ENCODE data around the gene CPA1. TPM values are rescaled to one million over a fixed set of nuclear protein-coding genes. Genes with fewer than 3 reads are reported as not detected.

Gene CPA1
- total and polyA plus RNA-seq, 10 of the 15 experiments (the other 5 are each of a cell fraction or from before 2014, with no cell fraction given): 8.0 TPM; not detected in 9

DNA sequence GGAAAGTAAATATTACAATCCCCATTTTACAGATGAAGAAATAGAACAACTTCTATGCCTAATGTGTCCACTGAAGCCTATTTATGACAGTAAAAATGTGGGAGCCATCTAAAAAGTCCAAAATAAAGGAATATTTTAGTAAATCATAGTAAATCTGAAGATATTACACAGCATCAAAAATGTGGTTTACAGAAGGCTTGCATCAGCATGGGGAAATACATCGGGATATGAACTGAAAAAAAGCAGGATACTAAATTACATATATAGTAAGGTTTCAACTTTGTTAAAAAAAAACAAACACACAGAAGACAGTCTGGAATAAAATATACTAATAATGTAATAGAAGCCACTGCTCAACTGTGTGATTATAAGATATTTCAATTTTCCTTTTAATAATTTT is 20.8 kb downstream of the CPA1 start:
- ChIA-PET CTCF (no interaction called here), POLR2A (no interaction called here), RAD21 (ENCODE audit: unreplicated experiment) (no interaction called here), SMC1A (ENCODE audit: uncharacterized antibody, unreplicated experiment) (no interaction called here)
- Histone ChIP-seq H3K4me3 (no peak overlapping the region), H3K36me3 (ENCODE audit: control insufficient read depth in 2 of 2, insufficient read depth in 2 of 2, low read length in 1 of 2) (peaks cover 3 to 4% of the 10 kb centered on the region in 2 experiments; a peak in 1 of 4 replicates), H3K79me2 (ENCODE audit: control insufficient read depth, insufficient read depth, low read length) (no peaks in the 10 kb centered on the region), H2AFZ (ENCODE audit: control insufficient read depth, low read depth, low read length) (no peak overlapping the region), H3K9me3 (replicated peaks; ENCODE audit: control insufficient read depth, insufficient read depth, low read length) (no peaks in the 10 kb centered on the region), H3K27ac (ENCODE audit: control insufficient read depth, insufficient read depth) (no peak overlapping the region), H3K4me1 (ENCODE audit: control insufficient read depth, insufficient read depth, low read length) (no peaks in the 10 kb centered on the region), H3K4me2 (ENCODE audit: control insufficient read depth, insufficient read depth) (no peak overlapping the region), H4K20me1 (ENCODE audit: control insufficient read depth, insufficient read depth) (no peaks in the 10 kb centered on the region), H3K9ac (ENCODE audit: control insufficient read depth, insufficient read depth, low read length) (no peak overlapping the region), H3K27me3 (replicated peaks in 1 of 2; ENCODE audit: control insufficient read depth in 2 of 2, insufficient read depth in 2 of 2, low read length in 1 of 2) (no peaks in the 10 kb centered on the region)
- no peak for TF ChIP-seq SIN3A (IDR thresholded peaks at IDR 0.05; ENCODE audit: low read depth, low read length)
- in situ Hi-C loops (cut with MboI): no loop called here
- FAIRE-seq (no peak), DNase-seq (ENCODE audit: low read depth, low spot score) (no peak), ATAC-seq (no peak)
- intact Hi-C loops (cut with micrococcal nuclease; ENCODE audit: unreplicated experiment): no loop called here
- WGBS (ENCODE audit: insufficient coverage, insufficient replicate concordance, low lambda C conversion rate, missing lambda C conversion rate): 52% methylated on average over 1 of the region's 1 CpG
- no TSS peak for BruUV-seq (replicated peaks)

DNA sequence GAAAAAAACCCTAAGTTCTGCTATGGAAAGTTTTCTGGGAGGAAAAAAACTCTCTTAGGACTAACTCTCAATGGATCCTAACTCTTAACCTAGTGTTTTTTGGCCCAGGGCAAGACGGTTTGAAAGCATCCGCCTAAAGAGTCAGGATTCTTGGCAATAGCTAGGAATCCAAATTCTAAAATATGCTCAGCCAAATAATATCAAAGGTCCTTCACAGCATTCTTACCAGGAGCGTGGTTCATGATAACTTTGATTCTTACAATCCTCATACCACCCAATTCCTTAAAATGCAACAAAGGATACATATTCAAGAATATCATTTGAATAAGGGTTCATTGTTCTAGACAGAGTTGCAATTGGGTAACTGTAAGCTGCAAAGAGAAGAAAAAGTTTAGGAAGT is 21.3 kb downstream of the CPA1 start:
- H4K20me1 ChIP-seq (ENCODE audit: control insufficient read depth, insufficient read depth): no peaks in the 10 kb centered on the region
- no peak overlapping the region for H3K27ac ChIP-seq (ENCODE audit: control insufficient read depth, insufficient read depth)
- ChIA-PET POLR2A (no interaction called here), CTCF (no interaction called here), RAD21 (ENCODE audit: unreplicated experiment) (no interaction called here), SMC1A (ENCODE audit: uncharacterized antibody, unreplicated experiment) (interaction anchor here (1.0 kb wide), 1 partner anchor 30 kb away, joined by 3 read pairs; no protein-coding TSS in a partner anchor)
- DNase-seq (ENCODE audit: low read depth, low spot score): no peak
- no peaks in the 10 kb centered on the region for H3K4me1 ChIP-seq (ENCODE audit: control insufficient read depth, insufficient read depth, low read length)
- no peak overlapping the region for H3K9ac ChIP-seq (ENCODE audit: control insufficient read depth, insufficient read depth, low read length)
- H3K4me3 ChIP-seq: no peak overlapping the region
- H3K79me2 ChIP-seq (ENCODE audit: control insufficient read depth, insufficient read depth, low read length): no peaks in the 10 kb centered on the region
- no peak overlapping the region for H3K4me2 ChIP-seq (ENCODE audit: control insufficient read depth, insufficient read depth)
- no TSS peak for BruUV-seq (replicated peaks)
- no peak overlapping the region for H2AFZ ChIP-seq (ENCODE audit: control insufficient read depth, low read depth, low read length)
- peaks cover 3 to 4% of the 10 kb centered on the region in 2 experiments; a peak in 1 of 4 replicates for H3K36me3 ChIP-seq (ENCODE audit: control insufficient read depth in 2 of 2, insufficient read depth in 2 of 2, low read length in 1 of 2)
- no peaks in the 10 kb centered on the region for H3K27me3 ChIP-seq (replicated peaks in 1 of 2; ENCODE audit: control insufficient read depth in 2 of 2, insufficient read depth in 2 of 2, low read length in 1 of 2)
- ATAC-seq: no peak
- intact Hi-C loops (cut with micrococcal nuclease; ENCODE audit: unreplicated experiment): no loop called here
- 97% methylated on average over 3 of the region's 3 CpGs for whole genome bisulfite sequencing (ENCODE audit: insufficient coverage, insufficient replicate concordance, low lambda C conversion rate, missing lambda C conversion rate)
- FAIRE-seq: no peak
- in situ Hi-C loops (cut with MboI): no loop called here
- no peaks in the 10 kb centered on the region for H3K9me3 ChIP-seq (replicated peaks; ENCODE audit: control insufficient read depth, insufficient read depth, low read length)
- TF ChIP-seq CREB1 (IDR thresholded peaks at IDR 0.05; ENCODE audit: low read depth) (no peak), LARP7 (IDR thresholded peaks at IDR 0.05) (no peak), SMARCA5 (IDR thresholded peaks at IDR 0.05) (no peak), TBL1XR1 (IDR thresholded peaks at IDR 0.05; ENCODE audit: low read depth, low read length) (no peak), YBX1 (IDR thresholded peaks at IDR 0.05) (no peak), EP300 (IDR thresholded peaks at IDR 0.05; ENCODE audit: borderline replicate concordance in 1 of 2, control insufficient read depth in 1 of 2, low read depth in 2 of 2, low read length in 2 of 2) (no peak), ZBED1 (IDR thresholded peaks at IDR 0.05; ENCODE audit: borderline replicate concordance) (no peak), RB1 (IDR thresholded peaks at IDR 0.05; ENCODE audit: borderline replicate concordance) (no peak), RELA (IDR thresholded peaks at IDR 0.05; ENCODE audit: borderline replicate concordance, partially characterized antibody) (no peak), BCL11A (IDR thresholded peaks at IDR 0.05; ENCODE audit: low read depth, low read length) (no peak), MYB (IDR thresholded peaks at IDR 0.05; ENCODE audit: borderline replicate concordance, low read depth, low read length) (no peak)
- TF ChIP-seq, protein P1, sequence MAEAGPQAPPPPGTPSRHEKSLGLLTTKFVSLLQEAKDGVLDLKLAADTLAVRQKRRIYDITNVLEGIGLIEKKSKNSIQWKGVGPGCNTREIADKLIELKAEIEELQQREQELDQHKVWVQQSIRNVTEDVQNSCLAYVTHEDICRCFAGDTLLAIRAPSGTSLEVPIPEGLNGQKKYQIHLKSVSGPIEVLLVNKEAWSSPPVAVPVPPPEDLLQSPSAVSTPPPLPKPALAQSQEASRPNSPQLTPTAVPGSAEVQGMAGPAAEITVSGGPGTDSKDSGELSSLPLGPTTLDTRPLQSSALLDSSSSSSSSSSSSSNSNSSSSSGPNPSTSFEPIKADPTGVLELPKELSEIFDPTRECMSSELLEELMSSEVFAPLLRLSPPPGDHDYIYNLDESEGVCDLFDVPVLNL (IDR thresholded peaks at IDR 0.05; ENCODE audit: low read depth, low read length): no peak
- TF ChIP-seq, protein P2, sequence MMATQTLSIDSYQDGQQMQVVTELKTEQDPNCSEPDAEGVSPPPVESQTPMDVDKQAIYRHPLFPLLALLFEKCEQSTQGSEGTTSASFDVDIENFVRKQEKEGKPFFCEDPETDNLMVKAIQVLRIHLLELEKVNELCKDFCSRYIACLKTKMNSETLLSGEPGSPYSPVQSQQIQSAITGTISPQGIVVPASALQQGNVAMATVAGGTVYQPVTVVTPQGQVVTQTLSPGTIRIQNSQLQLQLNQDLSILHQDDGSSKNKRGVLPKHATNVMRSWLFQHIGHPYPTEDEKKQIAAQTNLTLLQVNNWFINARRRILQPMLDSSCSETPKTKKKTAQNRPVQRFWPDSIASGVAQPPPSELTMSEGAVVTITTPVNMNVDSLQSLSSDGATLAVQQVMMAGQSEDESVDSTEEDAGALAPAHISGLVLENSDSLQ (IDR thresholded peaks at IDR 0.05): no peak
- TF ChIP-seq, protein P3, sequence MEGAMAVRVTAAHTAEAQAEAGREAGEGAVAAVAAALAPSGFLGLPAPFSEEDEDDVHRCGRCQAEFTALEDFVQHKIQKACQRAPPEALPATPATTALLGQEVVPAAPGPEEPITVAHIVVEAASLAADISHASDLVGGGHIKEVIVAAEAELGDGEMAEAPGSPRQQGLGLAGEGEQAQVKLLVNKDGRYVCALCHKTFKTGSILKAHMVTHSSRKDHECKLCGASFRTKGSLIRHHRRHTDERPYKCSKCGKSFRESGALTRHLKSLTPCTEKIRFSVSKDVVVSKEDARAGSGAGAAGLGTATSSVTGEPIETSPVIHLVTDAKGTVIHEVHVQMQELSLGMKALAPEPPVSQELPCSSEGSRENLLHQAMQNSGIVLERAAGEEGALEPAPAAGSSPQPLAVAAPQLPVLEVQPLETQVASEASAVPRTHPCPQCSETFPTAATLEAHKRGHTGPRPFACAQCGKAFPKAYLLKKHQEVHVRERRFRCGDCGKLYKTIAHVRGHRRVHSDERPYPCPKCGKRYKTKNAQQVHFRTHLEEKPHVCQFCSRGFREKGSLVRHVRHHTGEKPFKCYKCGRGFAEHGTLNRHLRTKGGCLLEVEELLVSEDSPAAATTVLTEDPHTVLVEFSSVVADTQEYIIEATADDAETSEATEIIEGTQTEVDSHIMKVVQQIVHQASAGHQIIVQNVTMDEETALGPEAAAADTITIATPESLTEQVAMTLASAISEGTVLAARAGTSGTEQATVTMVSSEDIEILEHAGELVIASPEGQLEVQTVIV (IDR thresholded peaks at IDR 0.05; ENCODE audit: borderline replicate concordance, partially characterized antibody): no peak
